ENCODE results near the gene CXCR4. TPM values are rescaled to one million over a fixed set of nuclear protein-coding genes. Genes with fewer than 3 reads are reported as not detected.

The CXCR4 gene
- polyA plus RNA-seq, 1 experiment = 0.05 TPM

GRCh38 chr2:136114382-136114781 lies 3.6 kb downstream of the CXCR4 start:
- CTCF ChIA-PET = no interaction called here
- no peak overlapping the region for H3K4me3 ChIP-seq (ENCODE audit: low read depth, low read length)
- H3K36me3 ChIP-seq (ENCODE audit: control insufficient read depth, insufficient read depth, low read length) = no peaks in the 10 kb centered on the region
- no peak for DNase-seq (ENCODE audit: low read depth)
- POLR2A ChIA-PET = no interaction called here
- H3K27me3 ChIP-seq (ENCODE audit: control insufficient read depth, insufficient read depth, low read length) = peaks cover 28% of the 10 kb centered on the region
- TF ChIP-seq CTCF (IDR thresholded peaks at IDR 0.05; ENCODE audit: insufficient read depth, low read depth, low read length) = no peak

- no peak for TF ChIP-seq CTCF (IDR thresholded peaks at IDR 0.05; ENCODE audit: insufficient read depth, low read depth, low read length)
- no peak for DNase-seq (ENCODE audit: low read depth)
- H3K4me3 ChIP-seq (ENCODE audit: low read depth, low read length) = no peak overlapping the region
- H3K27me3 ChIP-seq (ENCODE audit: control insufficient read depth, insufficient read depth, low read length) = peaks cover 20% of the 10 kb centered on the region
- POLR2A ChIA-PET = no interaction called here
- CTCF ChIA-PET = no interaction called here
- no peaks in the 10 kb centered on the region for H3K36me3 ChIP-seq (ENCODE audit: control insufficient read depth, insufficient read depth, low read length)
These were observed 4.6 kb downstream of the CXCR4 start for GRCh38 chr2:136113209-136113971.

- POLR2A ChIA-PET = no interaction called here
- DNase-seq (ENCODE audit: low read depth) = no peak
- Histone ChIP-seq H3K4me3 (ENCODE audit: low read depth, low read length) (no peak overlapping the region), H3K36me3 (ENCODE audit: control insufficient read depth, insufficient read depth, low read length) (no peaks in the 10 kb centered on the region), H3K27me3 (ENCODE audit: control insufficient read depth, insufficient read depth, low read length) (peaks cover 16% of the 10 kb centered on the region)
- CTCF ChIA-PET = no interaction called here
- TF ChIP-seq CTCF (IDR thresholded peaks at IDR 0.05; ENCODE audit: insufficient read depth, low read depth, low read length) = no peak
These were observed 5.4 kb downstream of the CXCR4 start for GRCh38 chr2:136112317-136113208.

- H3K36me3 ChIP-seq (ENCODE audit: control insufficient read depth, insufficient read depth, low read length) = no peaks in the 10 kb centered on the region
- POLR2A ChIA-PET = no interaction called here
- no peak overlapping the region for H3K4me3 ChIP-seq (ENCODE audit: low read depth, low read length)
- peaks cover 11% of the 10 kb centered on the region for H3K27me3 ChIP-seq (ENCODE audit: control insufficient read depth, insufficient read depth, low read length)
- no peak for TF ChIP-seq CTCF (IDR thresholded peaks at IDR 0.05; ENCODE audit: insufficient read depth, low read depth, low read length)
- DNase-seq (ENCODE audit: low read depth) = no peak
- CTCF ChIA-PET = no interaction called here
These were observed 6.2 kb downstream of the CXCR4 start for GRCh38 chr2:136111711-136112110.

GRCh38 chr2:136110526-136110925 lies 7.4 kb downstream of the CXCR4 start:
- Histone ChIP-seq H3K27me3 (ENCODE audit: control insufficient read depth, insufficient read depth, low read length) (peaks cover 7% of the 10 kb centered on the region), H3K36me3 (ENCODE audit: control insufficient read depth, insufficient read depth, low read length) (no peaks in the 10 kb centered on the region), H3K4me3 (ENCODE audit: low read depth, low read length) (no peak overlapping the region)
- no peak for TF ChIP-seq CTCF (IDR thresholded peaks at IDR 0.05; ENCODE audit: insufficient read depth, low read depth, low read length)
- no peak for DNase-seq (ENCODE audit: low read depth)
- ChIA-PET POLR2A (no interaction called here), CTCF (no interaction called here)

Data from BJ (cell line).